ENCODE measurements around the gene DNM3.
A peak's percentile ranks its signal among the peaks of the same experiment; 100 is the strongest.

Gene DNM3

GRCh38 chr1:172088256-172088655, 247.0 kb downstream of the DNM3 start:
- H2BK12ac ChIP-seq (ENCODE audit: low read length in 2 of 2), result no peak overlapping the region
- H2BK15ac ChIP-seq (ENCODE audit: low read depth, poor library complexity, severe bottlenecking), result no peak overlapping the region
- WGBS, result 97% methylated on average over 1 of the region's 1 CpG
- H3K27ac ChIP-seq (ENCODE audit: low read length, poor library complexity, severe bottlenecking), result no peak overlapping the region
- no peaks in the 10 kb centered on the region for H3K9me3 ChIP-seq (ENCODE audit: control insufficient read depth, low read length)
- H2BK5ac ChIP-seq (ENCODE audit: low read depth, low read length, poor library complexity, severe bottlenecking), result no peak overlapping the region
- no peaks in the 10 kb centered on the region for H3K36me3 ChIP-seq (ENCODE audit: control insufficient read depth in 1 of 2, insufficient read depth in 2 of 2, low read depth in 1 of 2, low read length in 2 of 2)
- DNase-seq, result no peak
- no peak overlapping the region for H3K4me2 ChIP-seq (ENCODE audit: low read length, poor library complexity, severe bottlenecking)
- no peak overlapping the region for H3K9ac ChIP-seq (ENCODE audit: low read length)
- no peaks in the 10 kb centered on the region for H3K79me1 ChIP-seq (replicated peaks; ENCODE audit: low read length, poor library complexity, severe bottlenecking)
- no peaks in the 10 kb centered on the region for H3K4me1 ChIP-seq (ENCODE audit: control insufficient read depth, insufficient read depth, low read depth, low read length)
- no peak overlapping the region for H2AK5ac ChIP-seq (ENCODE audit: low read length, severe bottlenecking)
- no peak overlapping the region for H4K8ac ChIP-seq (ENCODE audit: low read length)
- H3K18ac ChIP-seq (ENCODE audit: low read depth in 1 of 2, low read length in 2 of 2), result no peak overlapping the region
- no peak overlapping the region for H3K4me3 ChIP-seq (ENCODE audit: insufficient read depth in 1 of 2, low read depth in 1 of 2, low read length in 2 of 2)
- H4K91ac ChIP-seq (ENCODE audit: low read length), result no peak overlapping the region
- H3K27me3 ChIP-seq (ENCODE audit: control insufficient read depth in 1 of 2, insufficient read depth in 1 of 2, low read length in 2 of 2), result no peaks in the 10 kb centered on the region
- no peak overlapping the region for H3K14ac ChIP-seq (ENCODE audit: low read length in 2 of 2)
- no peak overlapping the region for H2BK120ac ChIP-seq (ENCODE audit: low read depth, low read length)
- no peak overlapping the region for H3K23ac ChIP-seq (ENCODE audit: low read length in 2 of 2)
- H2AFZ ChIP-seq (ENCODE audit: low read depth, low read length), result no peak overlapping the region
- no peak overlapping the region for H3K4ac ChIP-seq (ENCODE audit: low read depth in 1 of 2, low read length in 2 of 2)

- H3K4me2 ChIP-seq (ENCODE audit: low read length, poor library complexity, severe bottlenecking), result no peak overlapping the region
- no peaks in the 10 kb centered on the region for H3K4me1 ChIP-seq (ENCODE audit: control insufficient read depth, insufficient read depth, low read depth, low read length)
- no peak overlapping the region for H2BK5ac ChIP-seq (ENCODE audit: low read depth, low read length, poor library complexity, severe bottlenecking)
- no peaks in the 10 kb centered on the region for H3K9me3 ChIP-seq (ENCODE audit: control insufficient read depth, low read length)
- no peak overlapping the region for H2BK120ac ChIP-seq (ENCODE audit: low read depth, low read length)
- H2BK12ac ChIP-seq (ENCODE audit: low read length in 2 of 2), result no peak overlapping the region
- H3K14ac ChIP-seq (ENCODE audit: low read length in 2 of 2), result no peak overlapping the region
- no peaks in the 10 kb centered on the region for H3K36me3 ChIP-seq (ENCODE audit: control insufficient read depth in 1 of 2, insufficient read depth in 2 of 2, low read depth in 1 of 2, low read length in 2 of 2)
- H3K4ac ChIP-seq (ENCODE audit: low read depth in 1 of 2, low read length in 2 of 2), result no peak overlapping the region
- no peak overlapping the region for H2AK5ac ChIP-seq (ENCODE audit: low read length, severe bottlenecking)
- H3K79me1 ChIP-seq (replicated peaks; ENCODE audit: low read length, poor library complexity, severe bottlenecking), result no peaks in the 10 kb centered on the region
- 76% methylated on average over 5 of the region's 7 CpGs for WGBS
- no peak overlapping the region for H3K9ac ChIP-seq (ENCODE audit: low read length)
- H3K27ac ChIP-seq (ENCODE audit: low read length, poor library complexity, severe bottlenecking), result no peak overlapping the region
- H3K27me3 ChIP-seq (ENCODE audit: control insufficient read depth in 1 of 2, insufficient read depth in 1 of 2, low read length in 2 of 2), result no peaks in the 10 kb centered on the region
- H3K18ac ChIP-seq (ENCODE audit: low read depth in 1 of 2, low read length in 2 of 2), result no peak overlapping the region
- no peak overlapping the region for H4K91ac ChIP-seq (ENCODE audit: low read length)
- no peak overlapping the region for H4K8ac ChIP-seq (ENCODE audit: low read length)
- H3K23ac ChIP-seq (ENCODE audit: low read length in 2 of 2), result no peak overlapping the region
- no peak overlapping the region for H3K4me3 ChIP-seq (ENCODE audit: insufficient read depth in 1 of 2, low read depth in 1 of 2, low read length in 2 of 2)
- DNase-seq, result peak; percentile 51
- H2AFZ ChIP-seq (ENCODE audit: low read depth, low read length), result no peak overlapping the region
- H2BK15ac ChIP-seq (ENCODE audit: low read depth, poor library complexity, severe bottlenecking), result no peak overlapping the region
Observed at GRCh38 chr1:172089768-172090510, 248.6 kb downstream of the DNM3 start.

GRCh38 chr1:172090511-172090817, 249.2 kb downstream of the DNM3 start:
- H3K9ac ChIP-seq (ENCODE audit: low read length), result no peak overlapping the region
- H3K79me1 ChIP-seq (replicated peaks; ENCODE audit: low read length, poor library complexity, severe bottlenecking), result no peaks in the 10 kb centered on the region
- no peak overlapping the region for H3K4me2 ChIP-seq (ENCODE audit: low read length, poor library complexity, severe bottlenecking)
- H4K8ac ChIP-seq (ENCODE audit: low read length), result no peak overlapping the region
- H3K18ac ChIP-seq (ENCODE audit: low read depth in 1 of 2, low read length in 2 of 2), result no peak overlapping the region
- H2BK15ac ChIP-seq (ENCODE audit: low read depth, poor library complexity, severe bottlenecking), result no peak overlapping the region
- no peak overlapping the region for H3K27ac ChIP-seq (ENCODE audit: low read length, poor library complexity, severe bottlenecking)
- no peak for DNase-seq
- H2AK5ac ChIP-seq (ENCODE audit: low read length, severe bottlenecking), result no peak overlapping the region
- no peak overlapping the region for H4K91ac ChIP-seq (ENCODE audit: low read length)
- no peaks in the 10 kb centered on the region for H3K4me1 ChIP-seq (ENCODE audit: control insufficient read depth, insufficient read depth, low read depth, low read length)
- H2BK120ac ChIP-seq (ENCODE audit: low read depth, low read length), result no peak overlapping the region
- no peaks in the 10 kb centered on the region for H3K27me3 ChIP-seq (ENCODE audit: control insufficient read depth in 1 of 2, insufficient read depth in 1 of 2, low read length in 2 of 2)
- H3K23ac ChIP-seq (ENCODE audit: low read length in 2 of 2), result no peak overlapping the region
- H3K14ac ChIP-seq (ENCODE audit: low read length in 2 of 2), result no peak overlapping the region
- no CpG with 5 or more reads among the region's 1 CpG for WGBS
- H2BK5ac ChIP-seq (ENCODE audit: low read depth, low read length, poor library complexity, severe bottlenecking), result no peak overlapping the region
- no peak overlapping the region for H2BK12ac ChIP-seq (ENCODE audit: low read length in 2 of 2)
- no peaks in the 10 kb centered on the region for H3K36me3 ChIP-seq (ENCODE audit: control insufficient read depth in 1 of 2, insufficient read depth in 2 of 2, low read depth in 1 of 2, low read length in 2 of 2)
- H3K4me3 ChIP-seq (ENCODE audit: insufficient read depth in 1 of 2, low read depth in 1 of 2, low read length in 2 of 2), result no peak overlapping the region
- no peak overlapping the region for H2AFZ ChIP-seq (ENCODE audit: low read depth, low read length)
- H3K9me3 ChIP-seq (ENCODE audit: control insufficient read depth, low read length), result no peaks in the 10 kb centered on the region
- no peak overlapping the region for H3K4ac ChIP-seq (ENCODE audit: low read depth in 1 of 2, low read length in 2 of 2)

- no peak overlapping the region for H2BK120ac ChIP-seq (ENCODE audit: low read depth, low read length)
- no peak overlapping the region for H2BK12ac ChIP-seq (ENCODE audit: low read length in 2 of 2)
- H3K4me2 ChIP-seq (ENCODE audit: low read length, poor library complexity, severe bottlenecking), result no peak overlapping the region
- H4K8ac ChIP-seq (ENCODE audit: low read length), result no peak overlapping the region
- H3K14ac ChIP-seq (ENCODE audit: low read length in 2 of 2), result no peak overlapping the region
- no peak overlapping the region for H3K9ac ChIP-seq (ENCODE audit: low read length)
- peak overlapping the region in 1 of 2 experiments; percentile 19 for H3K18ac ChIP-seq (ENCODE audit: low read depth in 1 of 2, low read length in 2 of 2)
- no peaks in the 10 kb centered on the region for H3K4me1 ChIP-seq (ENCODE audit: control insufficient read depth, insufficient read depth, low read depth, low read length)
- no peaks in the 10 kb centered on the region for H3K36me3 ChIP-seq (ENCODE audit: control insufficient read depth in 1 of 2, insufficient read depth in 2 of 2, low read depth in 1 of 2, low read length in 2 of 2)
- no peak overlapping the region for H2BK15ac ChIP-seq (ENCODE audit: low read depth, poor library complexity, severe bottlenecking)
- H2AFZ ChIP-seq (ENCODE audit: low read depth, low read length), result no peak overlapping the region
- no peaks in the 10 kb centered on the region for H3K27me3 ChIP-seq (ENCODE audit: control insufficient read depth in 1 of 2, insufficient read depth in 1 of 2, low read length in 2 of 2)
- no peak for DNase-seq
- H3K27ac ChIP-seq (ENCODE audit: low read length, poor library complexity, severe bottlenecking), result no peak overlapping the region
- H3K4ac ChIP-seq (ENCODE audit: low read depth in 1 of 2, low read length in 2 of 2), result no peak overlapping the region
- H4K91ac ChIP-seq (ENCODE audit: low read length), result no peak overlapping the region
- WGBS, result 53% methylated on average over 1 of the region's 2 CpGs
- no peaks in the 10 kb centered on the region for H3K9me3 ChIP-seq (ENCODE audit: control insufficient read depth, low read length)
- H2AK5ac ChIP-seq (ENCODE audit: low read length, severe bottlenecking), result no peak overlapping the region
- no peak overlapping the region for H2BK5ac ChIP-seq (ENCODE audit: low read depth, low read length, poor library complexity, severe bottlenecking)
- H3K4me3 ChIP-seq (ENCODE audit: insufficient read depth in 1 of 2, low read depth in 1 of 2, low read length in 2 of 2), result no peak overlapping the region
- H3K23ac ChIP-seq (ENCODE audit: low read length in 2 of 2), result no peak overlapping the region
- H3K79me1 ChIP-seq (replicated peaks; ENCODE audit: low read length, poor library complexity, severe bottlenecking), result no peaks in the 10 kb centered on the region
Observed at GRCh38 chr1:172095846-172096245, 254.5 kb downstream of the DNM3 start.
